Mesenchymal stem cell (in vitro differentiated cells and primary cell): ENCODE measurements around the gene HDAC11.

ENCODE experiments used
- DNase-seq: peaks from one replicate; pipeline ENCODE4 v3.0.0-alpha.2; 2013
- H2AFZ ChIP-seq: one replicate; pipeline ENCODE4 v1.6.1; 2013; ENCODE audit warnings: low read depth, mild to moderate bottlenecking, control low read depth, inconsistent platforms, low read length, moderate library complexity
- H2AK5ac ChIP-seq: 2 replicates; pipeline ENCODE4 v1.6.1; 2013; ENCODE audit warnings: low read length, moderate library complexity, mild to moderate bottlenecking, inconsistent platforms; ENCODE audit not compliant: severe bottlenecking
- H2BK120ac ChIP-seq: one replicate; pipeline ENCODE4 v1.6.1; 2013; ENCODE audit warnings: low read depth, mild to moderate bottlenecking, inconsistent platforms, low read length, moderate library complexity
- H2BK12ac ChIP-seq, 2 experiments: one replicate each; pipeline ENCODE4 v1.6.1; 2013; ENCODE audit warnings: inconsistent platforms in 2 of 2, low read length in 2 of 2, mild to moderate bottlenecking in 2 of 2, moderate library complexity in 2 of 2, control low read depth in 1 of 2
- H2BK15ac ChIP-seq: one replicate; pipeline ENCODE4 v1.6.1; 2013; ENCODE audit warnings: mild to moderate bottlenecking, low read depth, inconsistent platforms; ENCODE audit not compliant: poor library complexity, severe bottlenecking
- H2BK5ac ChIP-seq: 2 replicates; pipeline ENCODE4 v1.6.1; 2013; ENCODE audit warnings: low read depth, mild to moderate bottlenecking, low read length, control low read depth, inconsistent platforms; ENCODE audit not compliant: poor library complexity, severe bottlenecking
- H3K14ac ChIP-seq, 2 experiments: one replicate each; pipeline ENCODE4 v1.6.1; 2013; ENCODE audit warnings: inconsistent platforms in 2 of 2, low read length in 2 of 2, control low read depth in 1 of 2, mild to moderate bottlenecking in 1 of 2, moderate library complexity in 1 of 2
- H3K18ac ChIP-seq, 2 experiments: one replicate each; pipeline ENCODE4 v1.6.1; 2013; ENCODE audit warnings: inconsistent platforms in 2 of 2, low read length in 2 of 2, control low read depth in 1 of 2, low read depth in 1 of 2, mild to moderate bottlenecking in 1 of 2
- H3K23ac ChIP-seq, 2 experiments: one replicate each; pipeline ENCODE4 v1.6.1; 2013; ENCODE audit warnings: inconsistent platforms in 2 of 2, low read length in 2 of 2, mild to moderate bottlenecking in 2 of 2, moderate library complexity in 2 of 2, control low read depth in 1 of 2
- H3K27ac ChIP-seq: 2 replicates; pipeline ENCODE4 v1.5.1; 2013; ENCODE audit warnings: mild to moderate bottlenecking, moderate library complexity, low read length, control low read depth, inconsistent platforms; ENCODE audit not compliant: poor library complexity, severe bottlenecking
- H3K27me3 ChIP-seq, 2 experiments: 2 replicates each; pipeline versions ENCODE4 v1.6.1 to v1.7.0; 2013; ENCODE audit warnings: low read length in 2 of 2, mild to moderate bottlenecking in 2 of 2, moderate library complexity in 2 of 2, control low read depth in 1 of 2, inconsistent platforms in 1 of 2; ENCODE audit not compliant: control insufficient read depth in 1 of 2, insufficient read depth in 1 of 2
- H3K36me3 ChIP-seq, 2 experiments: 2 replicates each; pipeline versions ENCODE4 v1.6.1 to v1.7.0; 2013; ENCODE audit warnings: low read length in 2 of 2, control low read depth in 1 of 2, inconsistent platforms in 1 of 2, low read depth in 1 of 2, mild to moderate bottlenecking in 1 of 2; ENCODE audit not compliant: insufficient read depth in 2 of 2, control insufficient read depth in 1 of 2
- H3K4ac ChIP-seq, 2 experiments: one replicate each; pipeline ENCODE4 v1.6.1; 2013; ENCODE audit warnings: inconsistent platforms in 2 of 2, low read length in 2 of 2, mild to moderate bottlenecking in 2 of 2, moderate library complexity in 2 of 2, control low read depth in 1 of 2, low read depth in 1 of 2
- H3K4me1 ChIP-seq: 2 replicates; pipeline ENCODE4 v1.6.1; 2013; ENCODE audit warnings: low read depth, low read length, control low read depth; ENCODE audit not compliant: control insufficient read depth, insufficient read depth
- H3K4me2 ChIP-seq: 2 replicates; pipeline ENCODE4 v1.6.1; 2013; ENCODE audit warnings: low read length, mild to moderate bottlenecking, inconsistent platforms; ENCODE audit not compliant: poor library complexity, severe bottlenecking
- H3K4me3 ChIP-seq, 2 experiments: 2 replicates each; pipeline versions ENCODE4 v1.5.1 to v1.7.0; 2013; ENCODE audit warnings: low read length in 2 of 2, mild to moderate bottlenecking in 2 of 2, control low read depth in 1 of 2, low read depth in 1 of 2; ENCODE audit not compliant: insufficient read depth in 1 of 2
- H3K79me1 ChIP-seq: replicated peaks from 2 replicates; pipeline ENCODE4 v1.6.1; 2013; ENCODE audit warnings: mild to moderate bottlenecking, control low read depth, low read length, inconsistent platforms; ENCODE audit not compliant: poor library complexity, severe bottlenecking
- H3K9ac ChIP-seq: 2 replicates; pipeline ENCODE4 v1.7.0; 2013; ENCODE audit warnings: mild to moderate bottlenecking, low read length, moderate library complexity
- H3K9me3 ChIP-seq: 2 replicates; pipeline ENCODE4 v1.7.0; 2013; ENCODE audit warnings: mild to moderate bottlenecking, low read length; ENCODE audit not compliant: control insufficient read depth
- H4K8ac ChIP-seq: one replicate; pipeline ENCODE4 v1.6.1; 2013; ENCODE audit warnings: inconsistent platforms, mild to moderate bottlenecking, low read length, moderate library complexity
- H4K91ac ChIP-seq: one replicate; pipeline ENCODE4 v1.6.1; 2013; ENCODE audit warnings: mild to moderate bottlenecking, low read length, inconsistent platforms
- WGBS: methylation state at CpG from one replicate; pipeline ENCODE4 v1.1.7; 2013; ENCODE audit warnings: mixed read lengths; 5-methylcytosine and 5-hydroxymethylcytosine counted together

Gene HDAC11

GRCh38 chr3:13541691-13542090, 61.6 kb downstream of the HDAC11 start:
- H2BK15ac ChIP-seq, result no peak overlapping the region

GRCh38 chr3:13542142-13542541, 62.0 kb downstream of the HDAC11 start:
- no peak overlapping the region for H3K14ac ChIP-seq
- no peak overlapping the region for H3K18ac ChIP-seq
- H2AFZ ChIP-seq, result no peak overlapping the region
- no peak overlapping the region for H3K27ac ChIP-seq
- H3K36me3 ChIP-seq, result no peaks in the 10 kb centered on the region
- H4K8ac ChIP-seq, result no peak overlapping the region
- H4K91ac ChIP-seq, result no peak overlapping the region
- H2AK5ac ChIP-seq, result no peak overlapping the region
- H3K9me3 ChIP-seq, result peaks cover 10% of the 10 kb centered on the region
- DNase-seq, result no peak
- no peak overlapping the region for H3K23ac ChIP-seq
- no peaks in the 10 kb centered on the region for H3K27me3 ChIP-seq
- no peak overlapping the region for H2BK120ac ChIP-seq
- H2BK15ac ChIP-seq, result no peak overlapping the region
- WGBS, result 95% methylated on average over 3 of the region's 3 CpGs
- H3K4me2 ChIP-seq, result no peak overlapping the region
- H3K4ac ChIP-seq, result no peak overlapping the region
- H2BK5ac ChIP-seq, result no peak overlapping the region
- peaks cover 40% of the 10 kb centered on the region for H3K4me1 ChIP-seq
- no peak overlapping the region for H2BK12ac ChIP-seq
- H3K9ac ChIP-seq, result no peak overlapping the region
- H3K4me3 ChIP-seq, result no peak overlapping the region
- no peaks in the 10 kb centered on the region for H3K79me1 ChIP-seq

More at GRCh38 chr3:13541691-13542090, 61.6 kb downstream of the HDAC11 start:
- 44% methylated on average over 2 of the region's 3 CpGs for WGBS
- no peak overlapping the region for H3K4me2 ChIP-seq
- no peak overlapping the region for H2BK120ac ChIP-seq
- H3K4me3 ChIP-seq, result no peak overlapping the region
- no peak overlapping the region for H3K4ac ChIP-seq
- H2BK12ac ChIP-seq, result peak overlapping the region in 1 of 2 experiments; percentile 25
- DNase-seq, result no peak
- no peaks in the 10 kb centered on the region for H3K79me1 ChIP-seq
- H3K27ac ChIP-seq, result no peak overlapping the region
- no peak overlapping the region for H4K91ac ChIP-seq
- H3K18ac ChIP-seq, result no peak overlapping the region
- H3K27me3 ChIP-seq, result no peaks in the 10 kb centered on the region
- no peaks in the 10 kb centered on the region for H3K36me3 ChIP-seq
- no peak overlapping the region for H2AFZ ChIP-seq
- peaks cover 10% of the 10 kb centered on the region for H3K9me3 ChIP-seq
- peaks cover 41% of the 10 kb centered on the region for H3K4me1 ChIP-seq
- no peak overlapping the region for H4K8ac ChIP-seq
- H3K14ac ChIP-seq, result no peak overlapping the region
- no peak overlapping the region for H2AK5ac ChIP-seq
- H3K9ac ChIP-seq, result no peak overlapping the region
- H2BK5ac ChIP-seq, result no peak overlapping the region
- no peak overlapping the region for H3K23ac ChIP-seq

- peak overlapping the region; percentile 71 to 78 for H3K4ac ChIP-seq
- peak; percentile 94 for DNase-seq
- 28% methylated on average over 3 of the region's 5 CpGs for WGBS
These were observed 63.1 kb downstream of the HDAC11 start for GRCh38 chr3:13543253-13543652.

GRCh38 chr3:13544293-13544831, 64.3 kb downstream of the HDAC11 start:
- peak overlapping the region in 1 of 2 experiments; percentile 48 for H3K18ac ChIP-seq
- H2BK120ac ChIP-seq, result peak overlapping the region; percentile 64
- no peak overlapping the region for H3K14ac ChIP-seq
- no peak overlapping the region for H3K4me2 ChIP-seq
- no peak overlapping the region for H2AFZ ChIP-seq
- peak overlapping the region in 1 of 2 experiments; percentile 45 for H3K4me3 ChIP-seq
- H3K36me3 ChIP-seq, result no peaks in the 10 kb centered on the region
- H2AK5ac ChIP-seq, result no peak overlapping the region
- peak overlapping the region in 1 of 2 experiments; percentile 2 for H3K4ac ChIP-seq
- H3K4me1 ChIP-seq, result peaks cover 42% of the 10 kb centered on the region
- H3K9me3 ChIP-seq, result peaks cover 10% of the 10 kb centered on the region
- H4K91ac ChIP-seq, result peak overlapping the region; percentile 36
- H3K23ac ChIP-seq, result no peak overlapping the region
- no peak overlapping the region for H3K27ac ChIP-seq
- peak; percentile 77 for DNase-seq
- peak overlapping the region; percentile 33 for H2BK15ac ChIP-seq
- H3K27me3 ChIP-seq, result peaks cover 0 to 5% of the 10 kb centered on the region in 2 experiments
- H2BK5ac ChIP-seq, result no peak overlapping the region
- 62% methylated on average over 3 of the region's 6 CpGs for WGBS
- H2BK12ac ChIP-seq, result peak overlapping the region; percentile 11 to 46
- no peaks in the 10 kb centered on the region for H3K79me1 ChIP-seq
- peak overlapping the region; percentile 8 for H4K8ac ChIP-seq
- H3K9ac ChIP-seq, result peak overlapping the region; percentile 6

More at GRCh38 chr3:13543253-13543652, 63.1 kb downstream of the HDAC11 start:
- no peak overlapping the region for H2BK120ac ChIP-seq
- peaks cover 0 to 1% of the 10 kb centered on the region in 2 experiments for H3K27me3 ChIP-seq
- no peak overlapping the region for H2BK5ac ChIP-seq
- H3K14ac ChIP-seq, result peak overlapping the region in 1 of 2 experiments; percentile 42
- H4K91ac ChIP-seq, result peak overlapping the region; percentile 52
- peak overlapping the region in 1 of 2 experiments; percentile 68 for H2BK12ac ChIP-seq
- H3K9me3 ChIP-seq, result peaks cover 10% of the 10 kb centered on the region
- no peak overlapping the region for H3K4me3 ChIP-seq
- H3K4me2 ChIP-seq, result no peak overlapping the region
- no peak overlapping the region for H3K27ac ChIP-seq
- no peaks in the 10 kb centered on the region for H3K36me3 ChIP-seq
- H3K23ac ChIP-seq, result no peak overlapping the region
- H2AFZ ChIP-seq, result peak overlapping the region; percentile 31
- no peaks in the 10 kb centered on the region for H3K79me1 ChIP-seq
- H3K9ac ChIP-seq, result peak overlapping the region; percentile 68
- H4K8ac ChIP-seq, result peak overlapping the region; percentile 45
- peak overlapping the region; percentile 44 to 57 for H3K18ac ChIP-seq
- peaks cover 41% of the 10 kb centered on the region for H3K4me1 ChIP-seq
- no peak overlapping the region for H2AK5ac ChIP-seq
- no peak overlapping the region for H2BK15ac ChIP-seq
